HepG2 (cell line): ENCODE measurements around the gene IL15RA. TPM values are rescaled to one million over a fixed set of nuclear protein-coding genes. Genes with fewer than 3 reads are reported as not detected.

Experiments used
- CERS6 ChIP-seq: sonication (generic); formaldehyde crosslinking; IDR thresholded peaks from 2 replicates; pipeline ENCODE4 v1.5.0; 2020; ENCODE audit warnings: missing genetic modification reagents
- ETV6 ChIP-seq: sonication (generic); formaldehyde crosslinking; conservative IDR thresholded peaks from 2 replicates; pipeline ENCODE4 v1.4.0; 2020; ENCODE audit warnings: missing genetic modification reagents
- HCFC1 ChIP-seq: fragments of 150-350 bp; IDR thresholded peaks from 2 replicates; pipeline ENCODE4 v1.6.1; 2014; ENCODE audit warnings: low read depth, low read length
- HDAC1 ChIP-seq: sonication (generic); formaldehyde crosslinking; IDR thresholded peaks from 2 replicates; pipeline ENCODE4 v1.5.1; 2020; ENCODE audit warnings: mild to moderate bottlenecking, missing genetic modification reagents
- IKZF5 ChIP-seq: IDR thresholded peaks from 2 replicates; pipeline ENCODE4 v1.6.1; 2018; ENCODE audit warnings: missing genetic modification reagents, mild to moderate bottlenecking, missing compliant biosample characterization
- NFATC3 ChIP-seq: sonication (generic); formaldehyde crosslinking; IDR thresholded peaks from 2 replicates; pipeline ENCODE4 v1.5.1; 2020; ENCODE audit warnings: mild to moderate bottlenecking, missing genetic modification reagents
- NFYC ChIP-seq: IDR thresholded peaks from 2 replicates; pipeline ENCODE4 v1.6.1; 2016; ENCODE audit warnings: missing genetic modification reagents, missing compliant biosample characterization
- NR2F6 ChIP-seq, 2 experiments: IDR thresholded peaks; 2 replicates each; pipeline ENCODE4 v1.6.1; 2016; ENCODE audit warnings: antibody characterized with exemption in 1 of 2, mild to moderate bottlenecking in 1 of 2
- REL ChIP-seq: sonication (generic); formaldehyde crosslinking; conservative IDR thresholded peaks from 2 replicates; pipeline ENCODE4 v1.8.0; 2022; ENCODE audit warnings: mild to moderate bottlenecking, missing genetic modification reagents, moderate library complexity
- RXRB ChIP-seq: IDR thresholded peaks from 2 replicates; pipeline ENCODE4 v1.6.1; 2016; ENCODE audit warnings: borderline replicate concordance, missing genetic modification reagents, missing compliant biosample characterization
- SALL1 ChIP-seq: sonication (generic); formaldehyde crosslinking; IDR thresholded peaks from 2 replicates; pipeline ENCODE4 v1.8.0; 2022; ENCODE audit warnings: mild to moderate bottlenecking, missing genetic modification reagents
- SP140L ChIP-seq: sonication (generic); formaldehyde crosslinking; IDR thresholded peaks from 2 replicates; pipeline ENCODE4 v1.4.0; 2020; ENCODE audit warnings: missing genetic modification reagents, borderline replicate concordance
- ZBTB20 ChIP-seq: sonication (generic); formaldehyde crosslinking; IDR thresholded peaks from 2 replicates; pipeline ENCODE4 v1.8.1; 2023; ENCODE audit warnings: missing genetic modification reagents, low read depth, mild to moderate bottlenecking, borderline replicate concordance
- ZBTB44 ChIP-seq: sonication (generic); formaldehyde crosslinking; IDR thresholded peaks from 2 replicates; pipeline ENCODE4 v1.4.0; 2020; ENCODE audit warnings: missing genetic modification reagents
- ZGPAT ChIP-seq: IDR thresholded peaks from 2 replicates; pipeline ENCODE4 v1.6.1; 2016; ENCODE audit warnings: mild to moderate bottlenecking
- ZNF17 ChIP-seq: sonication (generic); formaldehyde crosslinking; IDR thresholded peaks from 2 replicates; pipeline ENCODE4 v1.5.0; 2020; ENCODE audit warnings: mild to moderate bottlenecking, missing genetic modification reagents
- ZNF501 ChIP-seq: sonication (generic); formaldehyde crosslinking; IDR thresholded peaks from 2 replicates; pipeline ENCODE4 v1.5.1; 2020; ENCODE audit warnings: mild to moderate bottlenecking, moderate library complexity, missing genetic modification reagents
- ZNF607 ChIP-seq: sonication (generic); formaldehyde crosslinking; IDR thresholded peaks from 2 replicates; pipeline ENCODE4 v1.5.1; 2020; ENCODE audit warnings: missing genetic modification reagents, mild to moderate bottlenecking, borderline replicate concordance
- ZNF710 ChIP-seq: sonication (generic); formaldehyde crosslinking; IDR thresholded peaks from 2 replicates; pipeline ENCODE4 v1.5.0; 2020; ENCODE audit warnings: mild to moderate bottlenecking, missing genetic modification reagents, borderline replicate concordance
- ZSCAN5A ChIP-seq: sonication (generic); formaldehyde crosslinking; IDR thresholded peaks from 2 replicates; pipeline ENCODE4 v1.8.0; 2022; ENCODE audit warnings: mild to moderate bottlenecking, missing genetic modification reagents, borderline replicate concordance
- polyA plus RNA-seq, 8 experiments: library from polyadenylated mRNA; depleted of rRNA in 3 of 8; stranded (reverse) in 7 of 8; unstranded in 1 of 8; fragments of >200 nt; fragmentation: Illumina TruSeq in 4 of 8; extraction: Trizol in 4 of 8; gene quantifications; 2 replicates each; pipeline versions ENCODE4 v1.2.1 to v1.2.3, GENCODE V29; 2011 to 2016; ENCODE audit warnings: low read depth in 4 of 8, missing spikeins in 1 of 8, mixed read lengths in 1 of 8; ENCODE audit not compliant: insufficient read depth in 1 of 8
- total RNA-seq, 5 experiments: library from RNA; depleted of rRNA; stranded (reverse); fragments of >200 nt; fragmentation: Illumina TruSeq; extraction: Trizol; gene quantifications; 2 replicates each; pipeline ENCODE4 v1.2.3, GENCODE V29; 2016; ENCODE audit warnings: low read depth in 1 of 5

Gene IL15RA
- total and polyA plus RNA-seq, 2 of the 13 experiments (the other 11 are each of a cell fraction or from before 2014, with no cell fraction given), result 0.53 to 0.77 TPM

GRCh38 chr10:5968681-5969453, 8.5 kb downstream of the IL15RA start (continued):
- 0 out of 2 replicates have a peak, but pooled peaks have one; percentile 28 for TF ChIP-seq REL (CRISPR knock-in tag)
- peak; percentile 53; the same call in 1 of the 2 replicates for TF ChIP-seq ZNF607
- TF ChIP-seq RXRB (CRISPR knock-in tag), result peak; percentile 87
- peak; percentile 81 for TF ChIP-seq NR2F6 (IDR thresholded peaks at IDR 0.05)
- TF ChIP-seq NR2F6 (CRISPR knock-in tag; IDR thresholded peaks at IDR 0.05), result peak; percentile 55; the same call in 1 of the 2 replicates
- TF ChIP-seq NFYC (CRISPR knock-in tag), result 0 out of 2 replicates have a peak, but pooled peaks have one; percentile 13
- TF ChIP-seq ZBTB44 (CRISPR knock-in tag), result no peak
- 0 out of 2 replicates have a peak, but pooled peaks have one; percentile 33 for TF ChIP-seq ZNF501
- TF ChIP-seq ZNF710 (CRISPR knock-in tag), result no peak
- peak; percentile 88; the same call in 1 of the 2 replicates for TF ChIP-seq ZBTB20
- no peak for TF ChIP-seq ZNF17
- TF ChIP-seq SALL1 (CRISPR knock-in tag), result peak; percentile 98
- no peak for TF ChIP-seq HCFC1
- TF ChIP-seq NFATC3 (CRISPR knock-in tag), result no peak
- no peak for TF ChIP-seq SP140L (CRISPR knock-in tag)
- TF ChIP-seq ZGPAT (CRISPR knock-in tag), result peak; percentile 85; the same call in 1 of the 2 replicates
- no peak for TF ChIP-seq CERS6
- TF ChIP-seq IKZF5 (CRISPR knock-in tag), result peak; percentile 75
- TF ChIP-seq ETV6 (CRISPR knock-in tag), result no peak
- peak; percentile 96 for TF ChIP-seq HDAC1 (CRISPR knock-in tag)
- no peak for TF ChIP-seq ZSCAN5A (CRISPR knock-in tag)
